GM18499 (cell line): ENCODE results near the gene TUBA1C.
"Not testable (repeated sequence)": the region's sequence is repeated elsewhere in the genome, so short reads cannot be mapped to it uniquely, and the experiment has no call there.

Source experiments
- ATAC-seq: cut with Tn5 transposase; IDR thresholded peaks from one replicate; pipeline ENCODE4 v1.9.1; 2021; ENCODE audit warnings: moderate number of reproducible peaks; ENCODE audit not compliant: insufficient read depth, unreplicated experiment

TUBA1C gene

DNA sequence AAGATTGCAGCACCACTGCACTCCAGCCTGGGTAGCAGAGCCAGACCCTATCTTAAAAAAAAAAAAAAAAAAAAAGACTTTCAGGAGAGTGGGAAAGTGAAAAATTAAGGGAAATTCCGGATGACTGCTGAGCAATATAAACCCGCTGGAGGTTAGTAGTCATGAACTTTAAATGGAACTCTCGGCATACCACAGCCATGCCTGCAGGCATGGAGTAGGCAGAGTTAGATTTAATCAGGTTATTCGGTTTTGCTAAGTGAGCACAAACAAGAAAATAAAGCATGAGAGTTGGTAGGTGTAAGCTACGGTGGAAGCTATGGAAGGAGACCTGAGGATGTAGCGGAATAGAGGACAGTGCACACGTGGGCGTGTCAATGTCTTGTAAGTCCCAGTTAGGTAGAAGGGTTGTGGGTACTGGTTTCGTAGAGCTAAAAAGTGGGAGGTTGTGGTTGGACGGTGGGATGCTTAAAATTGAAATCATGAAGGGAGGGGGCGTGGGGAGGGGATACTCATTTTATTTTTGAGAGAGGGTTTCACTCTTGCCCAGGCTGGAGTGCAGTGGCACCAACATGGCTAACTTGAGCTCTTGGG lies 11.8 kb upstream of the TUBA1C start:
- ATAC-seq, result no peak

DNA sequence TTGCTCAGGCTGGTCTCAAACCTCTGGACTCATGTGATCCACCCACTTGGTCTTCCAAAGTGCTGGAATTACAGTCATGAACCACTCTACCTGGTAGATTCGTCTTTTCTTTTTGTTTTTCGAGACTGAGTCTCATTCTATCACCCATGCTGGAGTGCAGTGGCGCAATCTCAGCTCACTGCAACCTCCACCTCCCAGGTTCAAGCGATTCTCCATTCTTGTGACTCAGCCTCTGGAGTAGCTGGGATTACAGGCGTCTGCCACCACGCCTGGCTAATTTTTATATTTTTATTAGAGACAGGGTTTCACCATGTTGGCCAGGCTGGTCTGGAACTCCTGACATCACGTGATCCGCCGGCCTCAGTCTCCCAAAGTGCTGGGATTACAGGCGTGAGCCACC lies 9.4 kb upstream of the TUBA1C start:
- not testable (repeated sequence) for ATAC-seq

DNA sequence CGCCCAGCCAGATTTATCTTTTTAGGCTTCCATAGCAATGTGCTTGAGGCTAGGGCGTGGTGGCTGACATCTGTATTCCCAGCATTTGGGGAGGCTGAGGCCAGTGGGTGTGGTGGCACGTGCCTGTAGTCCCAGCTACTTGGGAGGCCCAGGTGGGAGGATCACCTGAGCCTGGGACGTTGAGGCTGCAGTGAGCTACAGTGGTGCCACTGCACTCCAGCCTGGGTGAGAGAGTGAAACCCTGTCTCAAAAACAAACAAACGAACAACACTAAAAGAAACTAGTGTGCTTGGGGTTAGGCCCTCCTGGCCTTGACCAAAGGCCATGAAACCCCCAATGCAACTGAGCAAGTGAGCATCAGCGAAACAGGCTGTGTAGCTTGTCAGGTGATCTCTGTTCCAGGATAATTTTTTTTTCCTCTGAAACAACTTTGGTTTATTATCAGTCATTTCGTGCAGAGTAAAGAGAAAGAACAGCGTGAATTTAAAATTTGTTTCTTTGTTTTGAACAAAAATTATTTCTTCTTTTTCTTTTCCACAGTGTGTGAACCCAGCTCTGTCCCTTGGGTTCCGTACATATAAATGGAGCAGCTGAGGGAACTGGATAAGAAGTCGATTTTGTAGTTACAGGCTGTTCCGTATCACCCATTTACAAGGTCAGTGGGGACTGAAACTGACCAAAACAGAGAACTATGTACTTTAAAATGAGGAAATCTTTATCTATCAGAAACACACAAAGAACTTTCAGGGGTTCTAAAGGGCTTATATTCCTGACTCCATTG lies 8.8 kb upstream of the TUBA1C start:
- no peak for ATAC-seq

DNA sequence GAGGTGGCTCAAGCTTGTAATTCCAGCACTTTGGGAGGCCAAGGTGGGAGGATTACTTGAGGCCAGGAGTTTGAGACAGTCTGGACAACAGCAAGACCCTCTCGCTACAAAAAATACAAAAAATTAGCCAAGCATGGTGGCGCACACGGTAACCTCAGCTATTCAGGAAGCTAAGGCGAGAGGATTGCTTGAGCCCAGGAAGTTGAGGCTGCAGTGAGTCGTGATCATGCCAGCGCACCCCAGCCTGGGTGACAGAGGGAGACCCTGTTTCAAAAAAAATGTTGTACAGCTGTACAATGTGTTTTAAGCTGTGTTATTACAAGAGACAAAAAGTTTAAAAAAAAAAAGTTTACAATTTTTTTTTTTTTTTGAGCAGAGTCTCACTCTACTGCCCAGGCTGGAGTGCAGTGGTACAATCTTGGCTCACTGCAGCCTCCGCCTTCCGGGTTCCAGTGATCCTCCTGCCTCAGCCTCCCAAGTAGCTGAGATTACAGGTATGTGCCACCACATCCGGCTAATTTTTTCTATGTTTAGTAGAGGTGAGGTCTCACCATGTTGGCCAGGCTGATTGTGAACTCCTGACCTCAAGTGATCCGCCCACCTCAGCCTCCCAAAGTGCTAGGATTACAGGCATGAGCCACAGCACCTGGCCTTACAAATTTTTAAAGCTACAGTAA lies 7.2 kb upstream of the TUBA1C start:
- not testable (repeated sequence) for ATAC-seq

DNA sequence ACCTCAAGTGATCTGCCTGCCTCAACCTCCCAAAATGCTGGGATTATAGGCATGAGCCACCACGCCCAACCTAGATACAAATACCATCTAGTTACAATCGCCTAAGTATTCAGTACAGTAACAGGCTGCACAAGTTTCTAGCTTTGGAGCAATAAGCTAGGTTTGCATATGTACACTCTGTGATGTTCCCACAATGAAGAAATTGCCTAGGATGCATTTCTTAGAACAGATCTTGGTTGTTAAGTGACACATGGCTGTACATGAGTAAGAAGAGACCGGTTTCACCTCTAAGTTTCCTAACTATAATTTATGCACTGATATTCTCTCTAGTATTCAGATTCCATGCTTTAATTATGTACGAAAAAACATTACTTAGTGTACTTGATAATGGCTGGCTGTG lies 5.4 kb upstream of the TUBA1C start:
- ATAC-seq, result no peak

DNA sequence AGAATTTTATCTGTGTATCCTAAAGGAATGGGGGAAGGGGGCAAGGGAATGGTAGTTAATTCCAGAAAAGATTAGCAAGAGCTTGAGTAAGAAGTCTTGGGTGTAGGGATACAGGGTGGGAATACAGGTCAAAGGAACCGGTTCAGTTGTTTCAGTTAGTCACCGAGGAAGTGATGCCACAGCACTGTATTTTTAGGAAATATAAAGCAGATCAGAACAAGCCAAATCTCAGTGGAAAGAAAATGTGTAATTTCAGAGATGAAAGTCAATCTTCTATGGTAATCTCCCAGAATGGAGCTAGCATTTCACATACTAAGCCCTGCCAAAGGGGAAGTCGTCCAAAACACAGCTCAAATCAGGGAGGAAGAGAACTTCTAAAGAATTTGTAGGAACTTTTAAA lies 4.7 kb upstream of the TUBA1C start:
- no peak for ATAC-seq

DNA sequence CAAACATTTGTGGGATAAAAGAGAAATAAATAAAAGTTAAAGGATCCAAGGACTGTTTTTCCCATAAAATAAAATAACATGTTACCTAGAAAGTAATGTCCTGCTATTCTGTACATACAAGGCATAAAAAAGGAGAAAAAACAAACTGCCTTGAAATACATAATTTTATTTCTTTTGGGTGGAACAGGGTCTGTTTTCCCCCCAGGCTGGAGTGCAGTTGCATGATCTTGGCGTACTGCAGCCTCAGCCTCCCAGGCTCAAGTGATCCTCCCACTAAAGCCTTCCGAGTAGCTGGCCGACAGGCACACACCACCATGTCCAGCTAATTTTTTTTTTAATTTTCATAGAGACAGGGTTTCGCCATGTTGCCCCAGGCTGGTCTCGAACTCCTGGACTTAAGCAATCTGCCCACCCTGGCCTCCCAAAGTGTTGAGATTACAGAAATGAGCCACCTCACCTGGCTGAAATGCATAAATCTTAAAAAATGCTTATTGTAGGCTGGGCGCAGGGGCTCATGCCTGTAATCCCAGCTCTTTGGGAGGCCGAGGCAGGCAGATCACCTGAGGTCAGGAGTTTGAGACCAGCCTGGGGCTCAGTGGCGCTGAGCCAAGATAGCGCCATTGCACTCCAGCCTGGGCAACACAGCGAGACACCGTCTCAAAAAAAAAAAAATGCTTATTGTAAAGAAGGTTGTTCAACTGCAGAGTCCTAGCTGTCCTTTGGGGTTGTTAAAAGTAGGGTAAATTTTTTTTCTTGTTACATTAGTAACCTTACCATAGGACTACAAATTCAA lies 4.1 kb upstream of the TUBA1C start:
- ATAC-seq, result no peak

DNA sequence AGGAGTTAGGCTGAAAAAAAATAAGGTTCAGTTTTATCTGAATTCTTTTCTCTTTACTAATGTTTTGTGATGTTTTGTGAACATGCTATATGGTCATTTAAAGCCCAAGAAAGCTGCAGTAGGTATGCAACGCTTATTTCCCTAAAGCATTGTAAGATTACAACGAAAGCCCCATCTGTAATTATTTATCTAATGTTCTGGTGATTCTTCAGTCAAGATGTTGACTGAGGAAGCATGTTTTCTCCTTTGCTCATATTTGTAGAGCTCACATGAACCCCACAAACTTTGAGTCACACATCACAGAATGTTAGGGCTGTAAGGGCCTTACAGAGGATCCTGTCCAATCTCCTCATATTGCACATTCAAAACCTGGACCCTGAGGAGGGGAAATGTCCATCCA lies 3.2 kb upstream of the TUBA1C start:
- no peak for ATAC-seq

DNA sequence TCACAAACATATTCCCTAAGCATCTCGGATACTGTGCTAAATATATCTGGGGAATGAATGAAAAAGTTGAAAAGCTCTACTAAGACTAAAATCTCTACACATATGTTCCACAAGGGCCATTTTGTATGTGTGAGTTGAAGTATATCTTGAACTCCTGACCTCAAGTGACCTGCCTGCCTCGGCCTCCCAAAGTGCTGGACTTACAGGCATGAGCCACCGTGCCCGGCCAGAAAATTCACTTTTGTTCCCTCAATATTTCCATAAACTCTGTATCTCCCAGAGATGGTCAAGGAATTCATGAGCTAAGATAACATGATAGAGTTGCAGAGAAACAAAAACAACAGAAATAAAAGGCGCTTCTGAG lies 1.5 kb upstream of the TUBA1C start:
- no peak for ATAC-seq

DNA sequence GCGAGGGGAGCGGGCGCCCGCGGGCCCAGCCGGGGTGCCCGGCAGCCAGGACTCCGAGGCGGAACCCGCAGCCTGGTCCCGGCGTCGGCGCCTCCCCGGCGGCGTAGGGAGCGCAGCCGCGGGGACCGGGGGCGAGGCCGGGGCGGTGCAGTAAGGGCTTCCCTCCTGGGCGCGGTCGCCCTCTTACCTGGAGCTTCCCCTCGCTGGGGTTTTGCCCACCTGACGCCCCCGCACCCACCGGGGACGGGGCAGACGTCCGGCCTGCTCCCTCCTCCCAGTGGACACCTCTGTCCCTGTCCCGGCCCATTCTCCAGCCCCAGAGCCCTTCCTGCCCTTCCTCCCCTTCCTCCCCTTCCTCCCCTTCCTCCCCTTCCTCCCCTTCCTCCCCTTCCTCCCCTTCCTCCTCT lies 413 bp upstream of the TUBA1C start:
- peak; percentile 11 for ATAC-seq

DNA sequence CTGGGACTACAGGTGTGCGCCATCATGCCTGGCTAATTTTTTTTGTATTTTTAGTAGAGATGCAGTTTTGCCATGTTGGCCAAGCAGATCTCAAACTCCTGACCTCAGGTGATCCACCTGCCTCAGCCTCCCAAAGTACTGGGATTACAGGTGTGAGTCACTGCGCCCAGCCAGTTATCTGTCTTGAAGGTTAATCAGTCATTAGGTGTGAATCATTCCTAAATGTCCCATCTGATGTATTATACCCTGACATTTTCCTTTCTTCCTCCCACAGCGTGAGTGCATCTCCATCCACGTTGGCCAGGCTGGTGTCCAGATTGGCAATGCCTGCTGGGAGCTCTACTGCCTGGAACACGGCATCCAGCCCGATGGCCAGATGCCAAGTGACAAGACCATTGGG lies 4.3 kb downstream of the TUBA1C start:
- ATAC-seq, result not testable (repeated sequence)

DNA sequence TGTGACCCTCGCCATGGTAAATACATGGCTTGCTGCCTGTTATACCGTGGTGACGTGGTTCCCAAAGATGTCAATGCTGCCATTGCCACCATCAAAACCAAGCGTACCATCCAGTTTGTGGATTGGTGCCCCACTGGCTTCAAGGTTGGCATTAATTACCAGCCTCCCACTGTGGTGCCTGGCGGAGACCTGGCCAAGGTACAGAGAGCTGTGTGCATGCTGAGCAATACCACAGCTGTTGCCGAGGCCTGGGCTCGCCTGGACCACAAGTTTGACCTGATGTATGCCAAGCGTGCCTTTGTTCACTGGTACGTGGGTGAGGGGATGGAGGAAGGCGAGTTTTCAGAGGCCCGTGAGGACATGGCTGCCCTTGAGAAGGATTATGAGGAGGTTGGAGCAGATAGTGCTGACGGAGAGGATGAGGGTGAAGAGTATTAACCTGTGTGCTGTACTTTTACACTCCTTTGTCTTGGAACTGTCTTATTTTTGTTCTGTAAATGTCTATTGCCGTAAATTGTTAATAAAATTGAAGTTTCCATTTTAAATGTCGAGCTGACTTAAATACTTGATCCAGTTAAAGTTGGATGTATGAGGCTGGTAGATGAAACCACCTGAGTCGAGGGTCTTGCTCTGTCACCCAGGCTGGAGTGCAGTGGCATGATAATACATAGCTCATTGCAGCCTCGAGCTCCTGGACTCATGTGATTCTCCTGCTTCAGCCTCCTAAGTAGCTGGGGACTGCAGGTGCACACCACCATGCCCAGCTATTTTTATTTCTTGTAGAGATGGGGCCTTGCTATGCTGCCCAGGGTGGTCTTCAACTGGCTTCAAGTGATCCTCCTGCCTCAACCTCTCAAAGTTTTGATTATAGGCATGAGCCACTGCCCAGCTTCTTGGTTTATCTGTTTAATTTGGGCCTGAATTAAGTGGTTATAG lies 8.2 kb downstream of the TUBA1C start:
- ATAC-seq, result no peak

DNA sequence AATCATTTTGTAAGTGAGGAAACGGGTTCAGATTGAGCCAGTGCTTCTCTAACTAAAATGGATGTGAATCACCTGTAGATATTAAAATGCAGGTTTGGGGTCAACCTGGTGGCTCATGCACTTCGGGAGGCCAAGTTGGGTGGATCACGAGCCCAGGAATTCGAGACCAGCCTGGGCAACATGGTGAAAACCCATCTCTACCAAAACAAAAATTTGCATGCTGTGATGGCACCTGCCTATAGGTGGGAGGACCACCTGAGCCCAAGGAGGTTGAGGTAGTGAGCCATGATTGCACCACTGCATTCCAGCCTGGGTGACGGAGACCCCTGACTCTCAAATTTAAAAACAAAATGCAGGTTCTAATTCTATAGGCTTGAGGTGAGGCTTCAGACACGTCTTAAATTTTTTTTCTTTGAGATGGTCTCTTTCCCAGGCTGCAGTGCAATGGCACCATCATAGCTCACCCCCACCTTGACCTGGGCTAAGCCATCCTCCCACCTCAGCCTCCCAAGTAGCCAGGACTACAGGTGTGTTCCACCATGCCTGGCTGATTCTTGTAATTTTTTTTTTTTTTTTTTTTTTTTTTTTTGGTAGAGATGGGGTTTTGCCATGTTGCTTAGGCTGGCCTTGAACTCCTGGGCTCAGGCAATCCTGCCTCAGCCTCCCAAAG lies 9.0 kb downstream of the TUBA1C start:
- ATAC-seq, result no peak

DNA sequence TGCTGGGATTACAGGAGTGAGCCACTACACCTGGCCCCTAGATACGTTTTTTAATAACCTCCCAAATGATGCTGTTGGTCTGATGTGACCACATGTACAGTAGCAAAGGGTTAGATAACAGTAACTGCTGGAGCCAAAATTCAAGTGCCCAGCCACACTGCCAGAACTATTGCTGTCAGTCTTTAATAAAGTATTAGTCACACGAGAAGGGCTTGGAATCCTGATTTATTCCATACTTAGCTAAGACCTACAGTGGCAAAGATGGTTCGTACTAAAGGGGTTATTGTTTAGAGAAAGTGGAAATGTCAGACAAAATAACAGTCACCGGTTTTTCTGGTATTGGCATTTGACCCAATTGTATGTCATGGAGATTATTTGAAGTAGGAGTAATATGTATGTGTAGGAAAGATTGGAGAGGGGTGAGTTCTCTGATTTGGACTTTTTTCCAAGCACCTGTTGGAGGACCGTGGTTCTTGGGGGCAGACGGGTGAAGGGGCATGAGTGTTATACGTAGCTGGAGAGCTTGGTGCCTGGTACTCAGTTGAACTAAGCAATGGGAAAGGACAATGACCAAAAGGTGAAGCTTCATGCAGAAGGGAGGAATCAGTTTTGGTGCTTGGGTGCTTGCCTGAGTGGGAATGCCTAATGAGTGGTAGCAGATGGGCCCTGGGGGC lies 9.7 kb downstream of the TUBA1C start:
- ATAC-seq, result no peak

DNA sequence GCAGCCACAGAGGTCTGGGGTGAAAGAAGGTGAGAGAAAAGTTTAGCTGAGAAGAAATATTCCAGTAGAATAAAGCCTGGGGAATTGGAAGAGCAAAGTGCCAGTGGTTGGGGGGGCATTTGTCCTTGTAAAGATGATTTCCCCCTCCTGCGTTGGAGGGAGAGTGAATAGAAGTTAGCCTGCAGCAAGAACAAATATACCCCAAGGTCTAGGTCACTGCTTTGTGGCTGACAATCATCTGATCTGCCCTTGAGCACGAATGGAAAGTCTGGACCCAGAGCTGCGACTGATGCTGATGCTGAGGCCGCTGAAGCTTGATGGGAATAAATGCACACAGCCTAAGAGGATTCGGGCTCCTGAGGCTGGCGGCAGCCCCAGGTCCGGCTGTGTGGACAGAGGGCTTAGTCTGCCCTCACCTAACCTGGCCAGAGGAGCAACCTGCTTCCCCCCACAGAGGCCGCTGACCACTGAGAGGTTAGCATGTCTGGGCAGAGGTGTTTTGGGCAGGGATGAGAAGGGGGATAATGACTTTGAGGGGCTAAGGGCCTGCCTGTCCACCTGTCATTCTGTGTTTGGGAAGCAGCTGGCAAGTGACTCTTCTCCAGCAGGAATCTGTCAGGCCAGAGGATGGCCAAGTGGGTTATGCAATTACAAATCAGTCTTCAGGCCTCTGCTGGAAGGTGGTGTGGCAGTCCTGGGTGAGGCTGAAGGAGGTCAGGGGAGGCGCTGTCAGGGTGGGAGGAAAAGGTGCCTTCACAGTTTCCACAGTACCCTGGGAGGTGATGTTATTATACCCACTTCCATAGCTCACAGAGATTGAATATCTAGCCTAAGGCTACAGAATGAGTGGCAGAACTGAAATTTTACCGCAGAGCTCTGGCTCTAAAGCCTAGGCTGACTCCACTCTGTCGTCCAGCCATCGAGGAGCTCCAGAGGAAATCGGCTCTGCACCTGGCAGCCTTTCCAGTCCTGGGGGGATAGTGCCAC lies 11.7 kb downstream of the TUBA1C start:
- no peak for ATAC-seq

DNA sequence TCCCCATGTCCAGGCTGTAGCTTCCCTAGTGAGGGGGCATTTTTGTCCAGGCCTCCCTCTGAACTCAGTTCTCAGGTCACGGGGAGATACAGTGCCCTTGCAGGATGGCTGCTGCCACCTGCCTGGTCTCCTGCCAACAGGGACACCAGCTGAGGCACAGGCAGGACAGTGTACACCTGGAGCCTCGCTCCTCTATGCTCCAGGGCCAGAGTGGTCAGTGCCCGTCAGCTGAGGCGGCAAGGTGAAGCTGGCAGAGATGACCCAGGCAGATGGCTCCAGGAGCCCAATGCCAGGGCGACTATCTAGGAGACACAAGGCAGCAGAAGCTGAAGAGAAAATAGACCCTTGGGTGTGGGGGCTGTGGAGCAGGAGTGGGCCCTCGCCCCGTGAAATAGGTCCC lies 12.6 kb downstream of the TUBA1C start:
- ATAC-seq, result no peak

DNA sequence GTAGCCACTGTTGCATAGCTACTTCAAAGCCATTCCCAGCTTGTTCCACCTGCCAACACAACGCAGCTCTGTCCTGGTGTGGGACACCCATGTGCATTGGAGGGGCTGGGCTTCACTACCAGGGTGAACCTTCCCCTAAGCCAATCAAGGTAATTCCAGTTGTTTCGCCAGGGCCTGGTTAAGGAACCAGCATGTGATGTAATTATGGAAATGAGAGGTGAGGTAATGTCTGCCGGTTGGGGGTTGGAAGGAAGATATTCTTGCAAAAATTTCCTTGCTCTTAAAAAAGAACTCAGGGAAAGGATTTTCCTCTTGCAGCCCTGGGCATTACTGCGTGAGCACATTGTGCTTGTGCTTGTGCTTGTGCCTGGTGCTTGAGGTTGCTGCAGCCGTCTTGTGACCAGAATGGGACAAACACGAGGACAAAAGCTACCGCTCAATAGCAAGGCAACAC lies 14.9 kb downstream of the TUBA1C start:
- ATAC-seq, result no peak

DNA sequence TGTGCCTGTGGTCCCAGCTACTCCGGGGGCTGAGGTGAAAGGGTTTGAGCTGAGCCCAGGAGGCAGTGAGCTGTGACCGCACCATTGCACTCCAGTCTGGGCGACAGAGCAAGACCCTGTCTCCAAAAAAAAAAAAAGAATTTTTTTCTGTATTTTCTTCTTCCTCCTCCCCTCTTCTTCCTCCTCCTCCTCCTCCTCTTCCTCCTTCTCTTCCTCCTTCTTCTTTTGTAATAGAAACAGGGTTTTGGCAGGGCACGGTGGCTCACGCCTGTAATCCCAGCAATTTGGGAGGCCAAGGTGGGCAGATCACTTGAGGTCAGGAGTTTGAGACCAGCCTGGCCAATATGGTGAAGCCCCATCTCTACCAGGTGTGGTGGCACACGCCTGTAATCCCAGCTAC lies 15.7 kb downstream of the TUBA1C start:
- ATAC-seq, result not testable (repeated sequence)
